T-cell (primary cell): ENCODE results near the gene LCLAT1. TPM values are rescaled to one million over a fixed set of nuclear protein-coding genes. Genes with fewer than 3 reads are reported as not detected.
"Not testable (repeated sequence)": the region's sequence is repeated elsewhere in the genome, so short reads cannot be mapped to it uniquely, and the experiment has no call there.

Experiments used
- ATAC-seq, 4 experiments: fragments of 200-7000 bp in 3 of 4; fragments of 150-1000 bp in 1 of 4; cut with Tn5 transposase; replicated peaks in 1 of 4; 1 replicate in 3 of 4; 2 replicates in 1 of 4; pipeline ENCODE4 v1.10.0; 2021; ENCODE audit warnings: moderate library complexity in 3 of 4, mild to moderate bottlenecking in 2 of 4, moderate number of reproducible peaks in 1 of 4
- CTCF ChIA-PET, 2 donors: fragments of 300-600 bp; sonication (Branson Sonifier 250); formaldehyde crosslinking; loops; one replicate each; lab custom pipeline; 2022; ENCODE audit warnings: antibody characterized with exemption in 2 of 2; lab: Charles Lee
- POLR2A ChIA-PET, 2 donors: fragments of 300-600 bp; sonication (Branson Sonifier 250); formaldehyde crosslinking; loops; one replicate each; lab custom pipeline; 2022; ENCODE audit warnings: antibody characterized with exemption in 2 of 2; lab: Charles Lee
- DNase-seq, 35 experiments: peaks; one replicate each; pipeline versions ENCODE4 v3.0.0 to v3.0.0-alpha.2; 2013 to 2023
- H3K27ac ChIP-seq: one replicate; pipeline ENCODE4 v1.5.1; 2013; ENCODE audit warnings: low read length
- H3K27me3 ChIP-seq, 2 experiments: replicated peaks in 1 of 2; 1 replicate in 1 of 2; 2 replicates in 1 of 2; pipeline versions ENCODE4 v1.6.1 to v1.7.0; 2013; ENCODE audit warnings: low read length in 1 of 2, mixed read lengths in 1 of 2; ENCODE audit not compliant: control insufficient read depth in 2 of 2, insufficient read depth in 2 of 2; ENCODE audit errors: extremely low read depth in 1 of 2
- H3K36me3 ChIP-seq, 2 donors: 1 replicate in 1 of 2; 2 replicates in 1 of 2; pipeline versions ENCODE4 v1.6.1 to v1.7.0; 2013; ENCODE audit warnings: low read length in 1 of 2; ENCODE audit not compliant: control insufficient read depth in 2 of 2, insufficient read depth in 1 of 2; ENCODE audit errors: extremely low read depth in 1 of 2
- H3K4me1 ChIP-seq, 2 experiments: 1 replicate in 1 of 2; 2 replicates in 1 of 2; pipeline versions ENCODE4 v1.6.1 to v1.7.0; 2013; ENCODE audit warnings: low read length in 2 of 2, mixed read lengths in 1 of 2; ENCODE audit not compliant: insufficient read depth in 2 of 2, control insufficient read depth in 1 of 2; ENCODE audit errors: extremely low read depth in 1 of 2
- H3K4me3 ChIP-seq, 2 donors: 1 replicate in 1 of 2; 2 replicates in 1 of 2; pipeline versions ENCODE4 v1.5.1 to v1.7.0; 2013; ENCODE audit warnings: mild to moderate bottlenecking in 2 of 2, low read length in 1 of 2, moderate library complexity in 1 of 2; ENCODE audit not compliant: control insufficient read depth in 1 of 2; ENCODE audit errors: extremely low read depth in 1 of 2
- H3K9me3 ChIP-seq: 2 replicates; pipeline ENCODE4 v1.7.0; 2013
- H3K27ac Mint-ChIP-seq, 2 donors: one replicate each; pipeline ENCODE4 v1.8.0; 2020 to 2021; ENCODE audit warnings: mild to moderate bottlenecking in 2 of 2, mixed read lengths in 2 of 2
- H3K27me3 Mint-ChIP-seq, 2 donors: one replicate each; pipeline ENCODE4 v1.8.0; 2021 to 2022; ENCODE audit warnings: mixed read lengths in 2 of 2
- H3K36me3 Mint-ChIP-seq: one replicate; pipeline ENCODE4 v1.8.0; 2021; ENCODE audit warnings: mixed read lengths
- H3K4me1 Mint-ChIP-seq, 3 donors: one replicate each; pipeline ENCODE4 v1.8.0; 2020 to 2022; ENCODE audit warnings: mixed read lengths in 3 of 3, mild to moderate bottlenecking in 1 of 3
- H3K4me3 Mint-ChIP-seq, 3 donors: one replicate each; pipeline ENCODE4 v1.8.0; 2020 to 2022; ENCODE audit warnings: mild to moderate bottlenecking in 3 of 3, mixed read lengths in 3 of 3, moderate library complexity in 3 of 3
- H3K9me3 Mint-ChIP-seq, 3 donors: one replicate each; pipeline ENCODE4 v1.8.0; 2020 to 2022; ENCODE audit warnings: mixed read lengths in 3 of 3
- WGBS: methylation state at CpG from one replicate; pipeline ENCODE4 v1.1.5; 2013; ENCODE audit warnings: missing lambda C conversion rate; ENCODE audit not compliant: insufficient coverage; 5-methylcytosine and 5-hydroxymethylcytosine counted together
- total RNA-seq, 35 experiments: library from RNA in 6 of 35; stranded (reverse) in 6 of 35; fragments of 120-200 nt in 1 of 35; gene quantifications; one replicate each; pipeline versions ENCODE4 v1.2.1 to v1.2.4 and lab custom pipeline; 2013 to 2026

LCLAT1 gene
- total RNA-seq, 5 donors from 2014 or later (not counting 1 experiment from before 2014, with no cell fraction given): 13.8 to 33.0 (median 19.6) TPM

- H3K9me3 Mint-ChIP-seq, H3K27me3 ChIP-seq, ATAC-seq, H3K4me3 Mint-ChIP-seq, H3K27ac Mint-ChIP-seq, H3K9me3 ChIP-seq, DNase-seq, H3K27me3 Mint-ChIP-seq, H3K4me1 Mint-ChIP-seq, H3K4me3 ChIP-seq, H3K4me1 ChIP-seq, H3K27ac ChIP-seq, CTCF ChIA-PET: not testable (repeated sequence)
- peaks cover 3 to 22% of the 10 kb centered on the region in 2 donors for H3K36me3 ChIP-seq
- WGBS: no CpG with 5 or more reads among the region's 4 CpGs
- POLR2A ChIA-PET: interaction anchor here in 1 of 2 donors (0.6 kb wide), 1 partner anchor 258 kb away, joined by 3 read pairs; no protein-coding TSS in a partner anchor
- H3K36me3 Mint-ChIP-seq: peaks cover 22% of the 10 kb centered on the region
Observed at GRCh38 chr2:30643013-30643412, 196.0 kb downstream of the LCLAT1 start.

DNA sequence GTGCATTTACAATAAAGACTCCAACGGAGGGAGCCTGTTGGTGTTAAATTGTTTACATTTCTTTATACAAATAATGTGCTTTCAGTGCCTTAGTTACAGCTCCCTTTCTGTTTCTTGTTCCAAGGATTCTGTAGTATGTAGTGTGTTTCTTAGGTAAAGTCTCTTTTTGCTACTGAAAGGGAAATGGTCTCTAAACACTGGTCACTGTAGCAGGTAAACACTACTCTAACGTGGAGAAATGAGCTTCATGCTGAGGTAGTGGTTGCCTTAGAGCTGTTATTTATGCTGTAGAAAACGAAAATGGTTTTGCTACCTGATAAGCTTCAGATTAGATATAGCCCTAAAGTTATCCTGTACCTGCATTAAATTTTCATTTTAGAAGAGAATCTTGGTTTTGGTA lies 196.6 kb downstream of the LCLAT1 start:
- H3K9me3 Mint-ChIP-seq: no peaks in the 10 kb centered on the region
- ChIA-PET CTCF (no interaction called here), POLR2A (interaction anchor here in 1 of 2 donors (0.6 kb wide), 1 partner anchor 259 kb away, joined by 3 read pairs; no protein-coding TSS in a partner anchor)
- no peak overlapping the region for H3K27ac ChIP-seq
- DNase-seq (no peak), ATAC-seq (no peak)
- H3K4me1 Mint-ChIP-seq: no peaks in the 10 kb centered on the region
- peaks cover 21% of the 10 kb centered on the region for H3K36me3 Mint-ChIP-seq
- H3K27me3 ChIP-seq: no peaks in the 10 kb centered on the region
- no peaks in the 10 kb centered on the region for H3K27me3 Mint-ChIP-seq
- H3K9me3 ChIP-seq: no peaks in the 10 kb centered on the region
- no peaks in the 10 kb centered on the region for H3K4me1 ChIP-seq
- no peak overlapping the region for H3K4me3 ChIP-seq
- H3K4me3 Mint-ChIP-seq: no peak overlapping the region
- H3K27ac Mint-ChIP-seq: no peak overlapping the region
- WGBS: 100% methylated on average over 1 of the region's 3 CpGs
- H3K36me3 ChIP-seq: peaks cover under 1 to 17% of the 10 kb centered on the region in 2 donors

GRCh38 chr2:30645081-30645744 lies 198.2 kb downstream of the LCLAT1 start:
- Histone ChIP-seq H3K36me3 (peaks cover 0 to 13% of the 10 kb centered on the region in 2 donors), H3K4me1 (no peaks in the 10 kb centered on the region), H3K27ac (no peak overlapping the region), H3K27me3 (no peaks in the 10 kb centered on the region), H3K9me3 (no peaks in the 10 kb centered on the region), H3K4me3 (no peak overlapping the region)
- no CpG with 5 or more reads among the region's 3 CpGs for WGBS
- DNase-seq: no peak
- ChIA-PET POLR2A (no interaction called here), CTCF (no interaction called here)
- Mint-ChIP-seq H3K36me3 (peaks cover 10% of the 10 kb centered on the region), H3K27me3 (no peaks in the 10 kb centered on the region), H3K9me3 (no peaks in the 10 kb centered on the region), H3K4me3 (no peak overlapping the region), H3K4me1 (no peaks in the 10 kb centered on the region), H3K27ac (no peak overlapping the region)
- ATAC-seq: no peak

- WGBS: 91% methylated on average over 3 of the region's 3 CpGs
- POLR2A ChIA-PET: no interaction called here
- H3K27ac Mint-ChIP-seq: no peak overlapping the region
- H3K36me3 Mint-ChIP-seq: peaks cover 5% of the 10 kb centered on the region
- H3K27me3 ChIP-seq: no peaks in the 10 kb centered on the region
- CTCF ChIA-PET: no interaction called here
- no peaks in the 10 kb centered on the region for H3K4me1 ChIP-seq
- H3K27ac ChIP-seq: no peak overlapping the region
- no peaks in the 10 kb centered on the region for H3K9me3 Mint-ChIP-seq
- H3K4me1 Mint-ChIP-seq: no peaks in the 10 kb centered on the region
- no peaks in the 10 kb centered on the region for H3K27me3 Mint-ChIP-seq
- no peak overlapping the region for H3K4me3 ChIP-seq
- ATAC-seq: no peak
- no peaks in the 10 kb centered on the region for H3K9me3 ChIP-seq
- no peak for DNase-seq
- H3K4me3 Mint-ChIP-seq: no peak overlapping the region
- peaks cover 0 to 8% of the 10 kb centered on the region in 2 donors for H3K36me3 ChIP-seq
Observed at GRCh38 chr2:30645745-30646119, 198.7 kb downstream of the LCLAT1 start.

- WGBS: 95% methylated on average over 6 of the region's 11 CpGs
- Histone ChIP-seq H3K4me3 (no peak overlapping the region), H3K27me3 (no peaks in the 10 kb centered on the region), H3K9me3 (no peaks in the 10 kb centered on the region), H3K36me3 (peaks cover 0 to 4% of the 10 kb centered on the region in 2 donors), H3K27ac (no peak overlapping the region), H3K4me1 (no peaks in the 10 kb centered on the region)
- no peaks in the 10 kb centered on the region for H3K36me3 Mint-ChIP-seq
- H3K4me1 Mint-ChIP-seq: no peaks in the 10 kb centered on the region
- H3K4me3 Mint-ChIP-seq: no peak overlapping the region
- no peak overlapping the region for H3K27ac Mint-ChIP-seq
- no peak for ATAC-seq
- ChIA-PET POLR2A (no interaction called here), CTCF (no interaction called here)
- no peaks in the 10 kb centered on the region for H3K9me3 Mint-ChIP-seq
- no peaks in the 10 kb centered on the region for H3K27me3 Mint-ChIP-seq
- no peak for DNase-seq
Observed at GRCh38 chr2:30647752-30648457, 200.9 kb downstream of the LCLAT1 start.

DNA sequence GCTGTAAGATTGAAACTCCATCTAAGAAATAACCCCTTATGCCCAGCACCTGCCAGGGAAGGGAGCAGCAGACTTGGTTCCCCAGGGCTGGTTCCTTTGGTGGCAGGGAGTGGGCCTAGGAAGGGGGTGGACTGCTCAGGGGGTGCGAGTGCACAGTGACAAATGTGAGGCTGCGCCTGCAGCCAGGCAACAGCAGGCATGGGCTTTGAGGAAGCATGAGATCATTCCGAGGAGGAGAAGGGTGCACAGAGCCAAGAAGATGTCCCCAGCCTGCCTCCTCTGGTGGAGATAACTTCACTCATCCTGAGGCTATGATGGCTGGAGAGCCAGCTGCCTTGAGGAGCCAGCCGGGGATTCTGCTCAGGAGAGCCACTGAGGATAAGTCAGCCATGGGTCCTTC lies 202.2 kb downstream of the LCLAT1 start:
- no peaks in the 10 kb centered on the region for H3K4me1 Mint-ChIP-seq
- ATAC-seq (no peak), DNase-seq (no peak)
- Histone ChIP-seq H3K4me1 (no peaks in the 10 kb centered on the region), H3K27me3 (no peaks in the 10 kb centered on the region), H3K36me3 (peaks cover 0 to 3% of the 10 kb centered on the region in 2 donors), H3K27ac (no peak overlapping the region), H3K4me3 (no peak overlapping the region), H3K9me3 (no peaks in the 10 kb centered on the region)
- H3K36me3 Mint-ChIP-seq: no peaks in the 10 kb centered on the region
- CTCF ChIA-PET: interaction anchor here (0.6 kb wide), 2 partner anchors 96 to 138 kb away, joined by 3 read pairs; no protein-coding TSS in a partner anchor
- H3K9me3 Mint-ChIP-seq: no peaks in the 10 kb centered on the region
- WGBS: 49% methylated on average over 3 of the region's 4 CpGs
- POLR2A ChIA-PET: no interaction called here
- no peaks in the 10 kb centered on the region for H3K27me3 Mint-ChIP-seq
- no peak overlapping the region for H3K27ac Mint-ChIP-seq
- H3K4me3 Mint-ChIP-seq: no peak overlapping the region
